BLaER1 treated with 17β-estradiol and CSF1 and Interleukin-3, amounts not matched to agents 10 nM and 100 nM (cell line): ENCODE data around the gene LTF.

ENCODE experiments used
- H3K27ac ChIP-seq, 11 experiments: shearing (Covaris generic); formaldehyde crosslinking; 2 replicates each; pipeline ENCODE4 v1.8.1; 2022
- H3K27me3 ChIP-seq, 11 experiments: shearing (Covaris generic); formaldehyde crosslinking; 2 replicates each; pipeline ENCODE4 v1.8.1; 2022
- H3K36me3 ChIP-seq, 11 experiments: shearing (Covaris generic); formaldehyde crosslinking; 2 replicates each; pipeline ENCODE4 v1.8.1; 2022
- H3K4me1 ChIP-seq, 10 experiments: shearing (Covaris generic); formaldehyde crosslinking; 2 replicates each; pipeline ENCODE4 v1.8.1; 2022
- H3K4me2 ChIP-seq, 11 experiments: shearing (Covaris generic); formaldehyde crosslinking; 2 replicates each; pipeline ENCODE4 v1.8.1; 2022
- H3K4me3 ChIP-seq, 10 experiments: shearing (Covaris generic); formaldehyde crosslinking; 2 replicates each; pipeline ENCODE4 v1.8.1; 2022
- H3K9ac ChIP-seq, 11 experiments: shearing (Covaris generic); formaldehyde crosslinking; 2 replicates each; pipeline ENCODE4 v1.8.1; 2022
- H3K9me3 ChIP-seq, 11 experiments: shearing (Covaris generic); formaldehyde crosslinking; replicated peaks in 1 of 11; 2 replicates each; pipeline ENCODE4 v1.8.1; 2022
- H4K20me1 ChIP-seq, 11 experiments: shearing (Covaris generic); formaldehyde crosslinking; 2 replicates each; pipeline ENCODE4 v1.8.1; 2022
- Cebpa-rat ChIP-seq, 11 experiments: shearing (Covaris generic); IDR thresholded peaks; 2 replicates each; pipeline ENCODE4 v1.8.1; 2022

LTF gene

GRCh38 chr3:46466871-46467403 lies 2.2 kb upstream of the LTF start:
- no peak overlapping the region for H3K4me3 ChIP-seq
- H3K27me3 ChIP-seq: peaks cover 19 to 32% (median 26%) of the 10 kb centered on the region in 11 experiments
- peaks cover 15 to 29% (median 23%) of the 10 kb centered on the region in 10 experiments for H3K4me1 ChIP-seq
- 0 out of 22 replicates have a peak, but pooled peaks cover 0 to 5% (median 0%) of the 10 kb centered on the region in 11 experiments for H3K9me3 ChIP-seq
- H3K27ac ChIP-seq: no peak overlapping the region
- H3K36me3 ChIP-seq: no peaks in the 10 kb centered on the region
- 0 out of 22 replicates have a peak overlapping the region, but pooled peaks of 1 of the 11 experiments have one; percentile 41 for H3K4me2 ChIP-seq
- no peak for TF ChIP-seq Cebpa-rat (IDR thresholded peaks at IDR 0.05)
- no peak overlapping the region for H3K9ac ChIP-seq
- H4K20me1 ChIP-seq: no peaks in the 10 kb centered on the region; a peak in 1 of 22 replicates

- Histone ChIP-seq H3K36me3 (no peaks in the 10 kb centered on the region), H3K9ac (no peak overlapping the region), H3K27me3 (peaks cover 19 to 32% (median 26%) of the 10 kb centered on the region in 11 experiments), H3K4me1 (peaks cover 15 to 31% (median 23%) of the 10 kb centered on the region in 10 experiments), H3K27ac (no peak overlapping the region), H4K20me1 (no peaks in the 10 kb centered on the region), H3K4me2 (peak overlapping the region in 8 of 11 experiments; percentile 2 to 53 (median 42); a peak in 15 of 22 replicates), H3K4me3 (no peak overlapping the region), H3K9me3 (peaks cover 0 to 6% (median 2%) of the 10 kb centered on the region in 11 experiments; a peak in 9 of 22 replicates)
- no peak for TF ChIP-seq Cebpa-rat (IDR thresholded peaks at IDR 0.05)
These were observed 1.6 kb upstream of the LTF start for GRCh38 chr3:46466273-46466672.

GRCh38 chr3:46465196-46465520 lies 453 bp upstream of the LTF start:
- Histone ChIP-seq H3K27ac (no peak overlapping the region), H4K20me1 (no peaks in the 10 kb centered on the region), H3K36me3 (no peaks in the 10 kb centered on the region), H3K9me3 (peaks cover 0 to 13% (median 9%) of the 10 kb centered on the region in 11 experiments; a peak in 11 of 22 replicates), H3K4me3 (no peak overlapping the region), H3K9ac (no peak overlapping the region), H3K27me3 (peaks cover 19 to 32% (median 26%) of the 10 kb centered on the region in 11 experiments), H3K4me1 (peaks cover 15 to 31% (median 23%) of the 10 kb centered on the region in 10 experiments), H3K4me2 (no peak overlapping the region)
- TF ChIP-seq Cebpa-rat (IDR thresholded peaks at IDR 0.05): no peak

GRCh38 chr3:46463868-46464241 lies 850 bp downstream of the LTF start:
- peak overlapping the region; percentile 23 to 79 (median 65) for H3K4me2 ChIP-seq
- H3K27ac ChIP-seq: no peak overlapping the region
- TF ChIP-seq Cebpa-rat (IDR thresholded peaks at IDR 0.05): no peak
- H3K36me3 ChIP-seq: no peaks in the 10 kb centered on the region
- no peak overlapping the region for H3K4me3 ChIP-seq
- H3K9ac ChIP-seq: no peak overlapping the region
- H3K27me3 ChIP-seq: peaks cover 19 to 32% (median 26%) of the 10 kb centered on the region in 11 experiments
- no peaks in the 10 kb centered on the region for H4K20me1 ChIP-seq
- peaks cover 0 to 17% (median 9%) of the 10 kb centered on the region in 11 experiments; a peak in 11 of 22 replicates for H3K9me3 ChIP-seq
- H3K4me1 ChIP-seq: peaks cover 12 to 29% (median 19%) of the 10 kb centered on the region in 10 experiments

GRCh38 chr3:46463120-46463867 lies 1.4 kb downstream of the LTF start:
- Histone ChIP-seq H3K9ac (no peak overlapping the region), H3K4me2 (peak overlapping the region; percentile 23 to 79 (median 65)), H3K27me3 (peaks cover 19 to 32% (median 26%) of the 10 kb centered on the region in 11 experiments), H3K9me3 (peaks cover 0 to 17% (median 9%) of the 10 kb centered on the region in 11 experiments; a peak in 11 of 22 replicates), H4K20me1 (no peaks in the 10 kb centered on the region), H3K27ac (peak overlapping the region in 1 of 11 experiments; percentile 43; a peak in 2 of 22 replicates), H3K4me1 (peaks cover 12 to 29% (median 19%) of the 10 kb centered on the region in 10 experiments), H3K36me3 (no peaks in the 10 kb centered on the region), H3K4me3 (no peak overlapping the region)
- TF ChIP-seq Cebpa-rat (IDR thresholded peaks at IDR 0.05): no peak

GRCh38 chr3:46462511-46462910 lies 2.2 kb downstream of the LTF start:
- Histone ChIP-seq H3K4me1 (peaks cover 12 to 29% (median 19%) of the 10 kb centered on the region in 10 experiments), H3K4me3 (no peak overlapping the region), H3K27ac (no peak overlapping the region), H3K9ac (no peak overlapping the region), H3K4me2 (peak overlapping the region in 6 of 11 experiments; percentile 14 to 79 (median 68); a peak in 8 of 22 replicates), H3K27me3 (peaks cover 19 to 32% (median 26%) of the 10 kb centered on the region in 11 experiments), H3K36me3 (no peaks in the 10 kb centered on the region), H3K9me3 (peaks cover 0 to 17% (median 9%) of the 10 kb centered on the region in 11 experiments; a peak in 11 of 22 replicates), H4K20me1 (no peaks in the 10 kb centered on the region)
- no peak for TF ChIP-seq Cebpa-rat (IDR thresholded peaks at IDR 0.05)

GRCh38 chr3:46462111-46462510 lies 2.6 kb downstream of the LTF start:
- peaks cover 12 to 29% (median 19%) of the 10 kb centered on the region in 10 experiments for H3K4me1 ChIP-seq
- no peaks in the 10 kb centered on the region for H3K36me3 ChIP-seq
- no peaks in the 10 kb centered on the region for H4K20me1 ChIP-seq
- H3K4me3 ChIP-seq: no peak overlapping the region
- H3K27ac ChIP-seq: no peak overlapping the region
- peaks cover 19 to 32% (median 26%) of the 10 kb centered on the region in 11 experiments for H3K27me3 ChIP-seq
- peak overlapping the region in 3 of 11 experiments; percentile 3 to 67 (median 14); a peak in 2 of 22 replicates for H3K4me2 ChIP-seq
- no peak for TF ChIP-seq Cebpa-rat (IDR thresholded peaks at IDR 0.05)
- peaks cover 0 to 17% (median 9%) of the 10 kb centered on the region in 11 experiments; a peak in 11 of 22 replicates for H3K9me3 ChIP-seq
- H3K9ac ChIP-seq: no peak overlapping the region

GRCh38 chr3:46460051-46460450 lies 4.7 kb downstream of the LTF start:
- peaks cover 9 to 26% (median 18%) of the 10 kb centered on the region in 10 experiments; a peak in 19 of 20 replicates for H3K4me1 ChIP-seq
- H3K9me3 ChIP-seq: peaks cover 0 to 17% (median 9%) of the 10 kb centered on the region in 11 experiments; a peak in 11 of 22 replicates
- no peak for TF ChIP-seq Cebpa-rat (IDR thresholded peaks at IDR 0.05)
- no peak overlapping the region for H3K4me3 ChIP-seq
- H3K9ac ChIP-seq: no peak overlapping the region
- no peak overlapping the region for H3K4me2 ChIP-seq
- peaks cover 17 to 24% (median 19%) of the 10 kb centered on the region in 11 experiments for H3K27me3 ChIP-seq
- H3K36me3 ChIP-seq: no peaks in the 10 kb centered on the region
- no peaks in the 10 kb centered on the region for H4K20me1 ChIP-seq
- no peak overlapping the region for H3K27ac ChIP-seq

- no peak overlapping the region for H3K4me3 ChIP-seq
- H3K4me1 ChIP-seq: peaks cover 3 to 27% (median 21%) of the 10 kb centered on the region in 10 experiments; a peak in 18 of 20 replicates
- no peaks in the 10 kb centered on the region for H3K27me3 ChIP-seq
- H3K9me3 ChIP-seq: peaks cover 0 to 13% (median 5%) of the 10 kb centered on the region in 11 experiments; a peak in 11 of 22 replicates
- TF ChIP-seq Cebpa-rat (IDR thresholded peaks at IDR 0.05): no peak
- no peak overlapping the region for H3K27ac ChIP-seq
- no peak overlapping the region for H3K9ac ChIP-seq
- H3K36me3 ChIP-seq: no peaks in the 10 kb centered on the region
- no peaks in the 10 kb centered on the region for H4K20me1 ChIP-seq
- H3K4me2 ChIP-seq: no peak overlapping the region
These were observed 8.6 kb downstream of the LTF start for GRCh38 chr3:46456118-46456517.
